ENCODE results near the gene USP49.
A peak's percentile ranks its signal among the peaks of the same experiment; 100 is the strongest.
"Not testable (repeated sequence)": the region's sequence is repeated elsewhere in the genome, so short reads cannot be mapped to it uniquely, and the experiment has no call there.

The USP49 gene

DNA sequence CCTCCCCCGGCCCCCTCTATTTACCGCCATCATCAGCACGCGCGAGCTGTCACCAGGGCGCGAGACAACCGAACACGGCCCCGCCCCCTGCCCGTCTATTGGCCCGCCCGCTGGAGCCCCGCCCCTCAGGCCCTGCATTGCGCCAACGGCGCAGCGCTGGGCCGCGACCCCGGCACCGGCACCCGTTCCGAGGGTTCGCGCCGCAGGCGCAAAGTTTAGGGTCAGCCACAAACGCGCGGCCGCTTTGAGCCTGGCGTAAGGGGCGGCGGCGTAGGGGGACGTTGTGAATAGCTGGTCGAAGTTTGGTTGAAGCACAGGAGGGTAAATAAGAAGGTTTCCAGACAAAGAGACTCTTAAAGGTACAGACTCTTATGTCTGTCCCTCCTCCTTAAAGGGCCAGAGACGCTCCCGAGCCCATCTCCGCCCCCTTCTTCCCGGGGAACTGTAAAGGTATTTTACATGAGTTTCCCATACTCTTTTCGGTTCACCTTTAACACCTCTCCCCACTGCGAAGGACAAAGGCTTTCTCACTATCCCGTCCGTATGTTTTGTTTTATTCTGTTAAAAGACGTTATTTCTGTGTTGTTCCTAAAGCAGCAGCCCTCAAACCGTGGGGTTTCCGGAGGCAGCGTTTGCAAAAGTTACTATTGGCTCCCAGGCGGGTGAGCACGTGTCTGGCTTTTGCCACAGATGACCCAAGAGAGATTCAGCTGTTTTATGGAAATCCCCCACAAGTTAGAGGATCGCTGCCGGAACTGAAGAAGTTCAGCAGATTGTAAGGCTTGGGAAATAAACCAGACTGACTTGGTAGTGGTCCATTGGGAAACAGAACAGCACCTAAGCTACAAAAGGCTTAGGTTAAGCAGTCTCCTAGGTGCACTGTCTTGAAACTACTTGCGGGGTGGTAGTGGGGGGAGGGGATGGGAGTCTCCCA, at the start of gene USP49:
TSS of gene USP49 (minus strand) at position 76 of the 934 bp plus-strand sequence. CDS start 88,392 bp downstream, outside the sequence.
- DNase-seq (ENCODE audit: low read depth in 2 of 2), result peak; percentile 92 to 96

DNA sequence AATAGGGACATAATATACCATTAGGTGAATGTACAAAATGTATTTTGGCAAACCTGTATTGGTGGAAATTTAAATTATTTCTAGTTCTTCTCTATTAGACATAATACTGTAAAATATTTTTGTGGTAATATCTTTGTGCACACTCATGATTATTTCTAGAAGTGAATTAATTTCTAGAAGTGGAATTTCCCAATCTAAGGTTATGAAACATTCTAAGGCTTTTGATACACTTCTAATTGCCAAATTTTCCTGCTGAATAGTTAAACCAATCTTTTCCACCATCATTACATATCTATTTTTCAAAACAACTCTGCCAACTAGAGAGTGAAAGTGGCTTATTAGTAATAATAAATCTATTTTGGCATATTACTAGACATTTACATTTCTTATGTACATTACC, 48.3 kb upstream of the USP49 start:
- no peak for DNase-seq (ENCODE audit: low read depth in 2 of 2)

DNA sequence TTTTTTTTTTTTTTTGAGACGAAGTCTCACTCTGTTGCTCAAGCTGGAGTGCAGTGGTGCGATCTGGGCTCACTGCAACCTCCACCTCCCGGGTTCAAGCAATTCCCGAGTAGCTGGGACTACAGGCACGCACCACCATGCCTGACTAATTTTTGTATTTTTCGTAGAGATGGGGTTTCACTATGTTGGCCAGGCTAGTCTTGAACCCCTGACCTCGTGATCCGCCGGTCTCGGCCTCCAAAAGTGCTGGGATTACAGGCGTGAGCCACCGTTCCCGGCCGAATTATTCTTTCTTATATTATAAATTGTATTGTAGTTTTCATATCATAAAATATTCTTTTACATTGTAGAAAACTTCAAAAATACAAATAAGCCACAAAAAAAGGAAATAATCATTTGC, 47.7 kb upstream of the USP49 start:
- not testable (repeated sequence) for DNase-seq (ENCODE audit: low read depth in 2 of 2)

DNA sequence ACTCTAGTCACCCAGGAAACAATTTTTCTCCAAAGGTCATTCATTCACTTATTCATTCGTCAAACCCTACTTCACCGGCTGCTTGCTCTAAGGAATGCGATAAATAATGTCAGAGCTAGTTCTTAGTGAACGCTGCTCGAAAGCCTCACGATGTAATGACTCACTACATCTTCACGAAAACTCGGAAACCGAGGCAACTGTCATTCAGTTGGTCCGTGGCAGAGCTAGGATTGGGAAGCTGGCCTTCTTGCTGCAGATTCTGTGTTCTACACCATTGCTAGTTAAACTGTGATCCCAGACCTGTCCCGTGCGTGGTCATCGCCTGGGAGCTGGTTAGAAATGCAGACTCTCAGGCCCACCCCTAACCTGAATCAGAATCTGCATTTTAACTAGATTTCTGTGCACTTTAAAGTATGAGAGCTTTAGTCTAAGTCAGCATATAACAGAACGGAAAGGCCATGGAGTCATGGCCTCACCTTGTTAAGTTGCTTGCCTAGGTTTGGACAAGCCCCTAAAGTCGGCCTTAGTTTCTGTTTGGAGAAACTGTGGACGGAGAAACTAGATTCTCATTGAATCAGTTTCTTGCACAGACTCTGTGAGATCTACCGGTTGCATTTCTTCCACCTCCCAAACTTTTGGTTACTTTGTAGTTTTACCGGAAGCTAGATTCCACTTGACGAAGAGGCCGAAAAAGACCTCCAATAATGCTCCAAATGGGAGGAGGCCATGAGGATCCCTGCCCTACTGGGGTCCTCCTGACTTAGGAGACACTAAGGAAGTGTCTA, 47.1 kb upstream of the USP49 start:
- DNase-seq (ENCODE audit: low read depth in 2 of 2), result no peak

DNA sequence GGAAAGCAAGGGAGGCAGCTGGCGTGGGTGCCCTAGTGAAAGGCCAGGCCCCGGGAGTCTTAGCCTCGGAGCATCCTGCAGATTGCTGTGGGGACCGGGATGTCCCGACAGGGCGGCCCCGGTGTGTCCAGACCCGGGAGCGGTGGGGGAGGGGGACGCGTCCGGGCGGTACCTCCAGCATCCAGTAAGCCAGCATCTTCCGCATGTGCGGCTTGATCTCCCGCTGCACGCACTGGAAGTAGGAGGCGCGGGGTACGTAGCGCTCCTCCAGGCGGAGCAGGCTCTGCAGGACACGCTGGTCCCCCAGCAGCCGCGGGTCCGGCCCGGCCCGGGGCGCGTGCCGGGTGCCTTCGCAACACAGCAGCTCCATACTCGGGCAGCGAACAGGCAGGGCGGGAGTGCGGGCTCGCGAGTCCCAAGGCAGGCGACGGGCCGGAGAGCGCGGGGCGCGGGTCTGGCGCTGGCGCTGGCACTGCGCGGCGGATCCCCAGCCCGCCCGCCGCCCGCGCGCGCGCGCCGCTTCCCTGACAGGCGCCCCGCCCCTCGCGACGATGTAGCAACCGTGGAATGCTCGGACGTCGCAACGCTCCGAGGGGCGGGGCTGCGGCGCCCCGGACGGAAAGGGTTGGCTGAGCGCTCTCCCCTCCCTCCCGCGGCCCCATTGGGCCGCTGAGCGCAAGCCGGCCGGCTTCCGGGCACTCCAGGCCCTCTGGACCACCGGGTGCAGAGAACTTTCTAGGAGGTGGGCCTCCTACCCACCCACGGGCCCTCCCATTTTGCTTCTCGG, 46.3 kb upstream of the USP49 start, which contains the start of gene CCND3:
TSS of gene CCND3 (minus strand) at position 529 of the 787 bp plus-strand sequence. CDS start at position 370, 159 bp downstream.
- peak; percentile 88 to 94 for DNase-seq (ENCODE audit: low read depth in 2 of 2)

DNA sequence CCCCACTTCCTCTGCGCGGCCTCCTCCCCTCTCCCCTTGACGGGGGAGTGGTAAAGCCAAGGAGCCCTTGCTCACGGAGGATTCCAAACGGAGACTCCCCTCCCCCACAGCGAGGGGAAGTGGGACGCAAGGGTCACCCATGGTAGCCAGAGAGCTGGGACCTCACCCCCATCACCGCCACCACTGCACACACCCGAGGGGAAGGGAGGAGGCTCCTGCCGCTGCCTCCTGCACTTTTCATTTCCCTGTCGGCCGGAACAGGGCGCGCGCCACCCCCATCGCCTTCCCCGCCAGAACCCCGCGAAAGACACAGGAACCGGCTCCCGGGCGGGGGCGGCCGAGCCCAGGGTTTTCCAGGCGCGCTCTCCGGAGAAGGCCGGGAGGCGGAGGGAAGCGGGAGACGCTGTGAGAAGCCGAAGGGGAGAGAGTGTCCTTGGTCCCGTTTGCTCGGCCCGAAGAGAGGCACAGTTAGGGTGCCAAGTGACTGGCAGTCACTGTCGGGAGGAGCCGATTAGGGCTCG, 45.6 kb upstream of the USP49 start:
- DNase-seq (ENCODE audit: low read depth in 2 of 2), result peak in 1 of 2 donors; percentile 49

DNA sequence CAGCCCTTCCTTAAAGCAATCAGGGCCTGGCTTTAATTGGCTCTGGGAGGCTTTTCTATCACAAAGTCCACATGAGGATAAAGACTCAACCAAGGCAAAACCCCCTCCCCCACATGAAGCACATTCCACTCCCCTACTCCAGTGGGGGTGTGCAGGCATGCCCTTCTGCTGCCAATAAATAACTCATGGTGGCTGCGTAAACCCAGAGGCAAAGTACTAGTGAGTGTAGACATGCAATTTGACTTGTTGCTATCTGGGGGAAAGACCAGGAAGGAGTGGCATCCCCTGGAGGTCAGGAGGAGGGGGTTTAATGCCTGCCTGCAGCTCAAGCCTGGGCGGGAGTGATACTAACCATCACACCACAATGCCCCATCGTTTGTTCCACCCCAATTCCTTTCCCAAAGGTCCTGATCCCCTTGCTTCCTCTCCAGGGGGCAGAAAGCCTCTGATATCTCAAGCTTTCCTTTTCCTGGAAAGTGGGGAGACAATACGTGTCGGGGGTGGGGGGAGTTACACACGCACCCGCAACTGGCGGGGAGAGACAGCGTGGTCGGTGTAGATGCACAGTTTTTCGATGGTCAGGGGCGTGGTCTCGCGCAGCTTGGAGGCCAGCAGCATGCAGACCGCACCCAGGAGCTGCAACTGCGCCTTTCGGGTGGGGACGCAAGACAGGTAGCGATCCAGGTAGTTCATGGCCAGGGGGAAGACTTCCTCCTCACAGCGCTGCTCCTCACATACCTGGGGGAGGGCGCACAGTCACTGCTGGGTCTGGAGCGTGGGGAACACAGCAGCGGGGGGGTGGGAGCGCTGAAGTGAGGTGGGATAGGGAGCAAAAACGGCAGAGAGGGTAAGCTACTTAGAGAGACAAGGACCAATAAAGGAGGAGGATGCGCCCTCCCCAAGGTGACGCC, 44.9 kb upstream of the USP49 start:
- peak in 1 of 2 donors; percentile 33 for DNase-seq (ENCODE audit: low read depth in 2 of 2)

DNA sequence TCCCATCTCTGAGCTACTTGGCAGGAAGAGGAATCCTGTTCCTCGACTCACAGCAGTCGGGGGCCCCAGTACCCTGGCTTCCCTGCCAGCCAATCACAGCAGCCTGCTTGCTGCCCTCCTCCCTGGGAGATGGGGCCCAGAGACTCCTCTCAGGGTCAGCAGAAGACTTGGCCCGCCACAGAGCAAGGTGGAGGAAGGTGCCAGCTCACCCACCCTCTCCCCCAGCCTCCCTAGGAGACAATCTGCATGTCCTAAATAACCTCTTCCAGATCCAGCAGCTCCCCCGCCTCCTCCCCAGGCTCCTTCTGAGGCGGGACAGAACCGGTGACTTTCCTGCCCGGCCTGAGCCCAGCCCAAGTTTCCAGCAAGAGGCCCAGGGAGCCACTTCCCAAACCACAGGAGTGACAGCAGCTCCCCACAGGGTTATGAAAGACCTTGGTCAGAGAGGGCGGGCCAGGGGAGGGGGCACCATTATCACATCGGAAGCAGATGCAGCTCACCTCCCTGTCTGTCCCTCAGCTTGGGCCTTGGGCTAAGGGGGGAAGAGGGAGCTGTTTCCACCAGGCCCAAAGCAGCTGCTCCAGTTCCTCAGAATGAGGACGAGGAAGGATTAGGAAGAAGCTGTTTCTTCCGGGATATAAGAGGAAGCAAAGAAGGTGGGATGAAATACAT, 44.1 kb upstream of the USP49 start:
- peak in 1 of 2 donors; percentile 36 for DNase-seq (ENCODE audit: low read depth in 2 of 2)

DNA sequence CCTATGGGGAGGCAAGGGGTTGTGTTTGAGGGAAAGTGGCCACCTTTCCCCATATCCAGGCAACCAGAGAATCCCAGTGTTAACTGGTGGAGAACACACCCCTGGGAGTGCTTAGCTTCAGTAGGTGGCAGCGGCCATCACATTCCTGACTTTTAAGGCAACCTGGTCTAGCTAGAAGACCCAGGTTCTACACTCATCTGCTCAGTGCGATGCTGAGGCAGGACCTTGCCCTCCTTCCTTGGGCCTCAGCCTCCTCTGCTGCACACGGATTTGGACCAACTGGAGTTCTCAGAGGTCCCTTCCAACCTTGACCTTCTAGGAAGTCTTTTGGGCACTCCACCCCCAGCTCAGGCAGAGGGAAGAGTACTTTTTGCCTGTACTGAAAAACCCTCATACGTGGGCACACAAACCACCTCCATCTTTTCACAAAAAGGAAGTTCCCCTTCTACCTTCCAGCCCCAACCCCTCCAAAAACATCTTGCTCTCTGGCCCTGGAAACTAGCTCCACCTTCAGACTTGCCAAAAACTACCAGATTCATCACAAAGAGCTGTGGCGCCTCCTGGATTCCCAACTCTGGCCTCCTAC, 43.5 kb upstream of the USP49 start:
- DNase-seq (ENCODE audit: low read depth in 2 of 2), result no peak

DNA sequence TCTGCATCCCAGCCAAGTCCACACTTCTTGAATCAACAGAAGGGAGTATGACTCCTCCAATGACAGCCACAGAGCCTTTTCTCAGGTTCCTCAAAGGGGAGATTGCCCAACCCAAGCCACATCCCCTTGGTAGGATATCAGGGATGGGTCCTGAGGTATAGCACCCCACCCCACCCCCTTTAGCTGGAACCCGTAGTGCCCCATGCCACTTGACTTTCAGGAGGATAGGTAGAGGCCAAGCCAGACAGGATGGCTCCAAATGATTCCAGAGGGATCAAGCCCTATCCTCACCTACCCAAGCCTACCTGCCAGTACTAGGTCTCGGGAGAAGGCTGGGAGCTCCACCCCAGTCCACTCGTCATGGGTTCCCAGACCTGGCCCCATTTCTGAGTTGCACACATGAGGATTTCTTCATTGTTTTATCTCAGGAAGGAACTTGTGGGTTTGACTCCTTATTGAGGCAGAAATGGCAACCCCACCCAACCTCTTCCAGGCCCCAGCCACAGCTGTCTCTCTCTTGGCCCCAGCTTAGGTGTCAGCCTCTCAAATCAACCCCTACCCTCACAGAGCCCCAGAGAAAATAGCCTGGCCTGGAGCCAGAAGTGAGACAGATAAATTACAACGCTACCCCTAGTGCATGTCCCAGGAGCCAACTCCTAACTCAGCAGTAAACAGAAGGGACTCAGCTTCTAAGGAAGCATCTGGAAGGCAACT, 42.8 kb upstream of the USP49 start:
- DNase-seq (ENCODE audit: low read depth in 2 of 2), result no peak

DNA sequence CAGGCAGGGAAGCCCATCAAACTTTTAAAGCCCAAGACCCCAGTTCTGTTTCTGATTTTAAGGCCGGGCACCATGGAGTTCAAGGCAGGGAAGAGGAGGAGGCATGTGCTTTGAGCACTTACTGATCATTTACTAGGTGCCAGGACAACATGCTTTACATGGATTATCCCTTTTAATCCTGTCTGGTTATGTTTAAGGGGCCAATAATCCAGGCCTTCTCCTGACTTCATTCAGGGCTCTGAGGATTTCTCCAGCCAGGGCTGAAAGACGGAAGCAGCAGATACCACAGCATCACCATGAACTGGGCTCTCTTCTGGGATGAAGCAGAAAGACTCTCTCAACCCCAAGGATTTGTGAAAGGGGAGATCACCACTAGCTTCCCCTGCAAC, 42.3 kb upstream of the USP49 start:
- DNase-seq (ENCODE audit: low read depth in 2 of 2), result no peak

DNA sequence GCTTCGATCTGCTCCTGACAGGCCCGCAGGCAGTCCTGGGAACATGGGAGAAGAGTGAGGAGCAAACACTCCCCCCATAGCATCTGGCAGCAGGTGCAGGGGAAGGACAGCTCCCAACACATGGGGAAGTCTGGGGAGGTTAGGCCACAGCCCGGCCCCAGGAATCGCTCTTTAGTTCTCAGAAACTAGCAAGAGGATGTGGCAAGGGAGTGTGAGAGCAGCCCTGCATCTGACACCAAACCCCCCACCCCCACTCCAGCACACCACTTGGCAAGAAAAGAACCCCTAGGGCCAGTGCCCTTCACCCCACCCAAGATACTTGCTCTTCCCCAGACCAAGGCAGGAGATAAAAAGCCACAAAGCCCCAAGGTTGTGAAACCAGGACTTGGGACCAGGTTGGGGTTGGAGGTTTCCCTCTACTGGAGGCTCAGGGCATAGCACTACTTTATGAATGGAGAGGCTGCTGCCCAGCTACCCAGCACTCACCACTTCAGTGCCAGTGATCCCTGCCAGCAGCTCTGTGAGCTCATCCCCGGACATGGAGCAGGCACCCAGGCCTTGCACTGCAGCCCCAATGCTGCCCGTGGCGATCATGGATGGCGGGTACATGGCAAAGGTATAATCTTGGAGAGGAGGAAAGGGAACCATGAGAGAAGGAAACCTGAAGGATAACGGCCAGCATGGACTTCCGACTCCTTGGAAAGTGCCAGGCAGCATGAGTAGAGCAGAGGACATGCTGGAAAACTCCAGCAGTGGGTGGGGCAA, 41.1 kb upstream of the USP49 start:
- peak; percentile 44 to 69 for DNase-seq (ENCODE audit: low read depth in 2 of 2)

DNA sequence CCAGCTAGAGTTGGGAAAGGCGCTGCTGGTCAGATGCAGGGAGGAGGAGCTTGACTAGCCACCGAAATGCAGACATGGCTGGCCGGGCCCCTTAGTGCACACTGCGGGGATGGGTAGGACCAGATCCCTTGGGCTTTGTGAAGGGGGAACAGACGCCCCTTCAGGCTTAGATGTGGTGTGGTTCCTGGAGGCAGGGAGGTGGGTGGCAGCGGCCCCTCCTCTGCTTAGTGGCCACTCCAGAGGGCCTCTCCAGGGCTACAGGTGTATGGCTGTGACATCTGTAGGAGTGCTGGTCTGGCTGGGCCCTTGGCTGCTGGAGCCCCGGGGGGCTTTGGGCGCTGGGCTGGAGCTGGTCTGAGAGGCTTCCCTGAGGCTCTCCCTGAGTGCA, 40.5 kb upstream of the USP49 start:
- DNase-seq (ENCODE audit: low read depth in 2 of 2), result no peak

DNA sequence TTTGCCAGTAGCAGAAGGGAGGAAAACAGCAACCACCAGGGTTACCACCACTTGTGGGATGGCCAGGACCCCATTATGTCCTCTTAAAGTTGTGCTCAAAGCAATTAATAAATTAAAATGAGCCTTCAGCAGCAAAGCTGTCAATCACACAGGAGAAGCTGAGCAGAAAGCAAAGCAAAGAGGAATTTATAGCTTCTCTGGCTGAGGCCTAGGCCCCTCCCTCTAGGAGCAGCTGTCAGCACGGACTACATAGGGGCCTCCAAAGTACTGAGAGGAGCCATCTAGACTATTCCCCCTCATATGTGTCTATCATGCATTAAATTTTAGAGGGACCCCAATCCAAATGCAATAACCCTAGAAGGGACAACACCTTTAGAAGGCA, 40.0 kb upstream of the USP49 start:
- DNase-seq (ENCODE audit: low read depth in 2 of 2), result no peak

DNA sequence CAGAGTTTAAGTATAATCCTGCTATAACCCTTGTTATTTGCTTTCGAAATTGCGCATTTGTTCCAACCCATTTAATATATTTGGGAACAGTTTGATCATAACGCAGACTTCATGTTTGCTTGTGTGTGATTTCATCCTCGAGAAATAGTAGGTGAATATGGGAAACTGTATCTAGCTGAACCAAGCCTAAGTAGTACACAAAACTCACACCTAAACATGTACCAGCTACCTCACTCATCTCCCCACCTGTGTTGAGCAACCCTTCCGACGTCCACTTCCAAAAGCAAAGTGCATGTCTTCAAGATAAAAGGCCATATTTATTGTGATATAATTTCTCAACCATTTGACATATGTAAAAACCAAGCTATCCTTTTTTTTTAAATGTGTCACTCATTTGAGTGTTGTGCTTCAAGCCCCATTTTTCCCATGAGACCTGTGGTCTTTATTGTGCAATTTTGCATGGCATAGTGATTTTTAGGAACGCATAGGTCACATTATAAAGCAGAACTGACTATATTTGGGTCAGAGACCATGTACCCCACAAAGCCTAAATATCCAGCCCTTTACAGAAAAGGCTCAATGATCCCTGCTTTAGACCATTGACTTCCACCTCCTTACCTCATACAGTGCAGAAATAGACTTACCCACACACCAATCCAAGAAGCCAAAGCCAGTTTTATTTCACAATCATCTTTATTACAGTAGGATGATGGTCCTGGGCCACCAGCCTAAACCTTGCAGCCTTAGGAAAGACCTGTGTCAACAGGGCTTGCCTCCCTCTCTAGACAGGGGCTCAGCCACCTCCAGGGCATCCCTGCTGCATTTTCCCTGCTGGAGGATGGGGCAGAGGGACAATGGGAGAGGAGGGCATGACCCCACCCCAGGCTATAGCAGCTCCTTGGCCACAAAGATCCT, 39.4 kb upstream of the USP49 start:
- no peak for DNase-seq (ENCODE audit: low read depth in 2 of 2)

DNA sequence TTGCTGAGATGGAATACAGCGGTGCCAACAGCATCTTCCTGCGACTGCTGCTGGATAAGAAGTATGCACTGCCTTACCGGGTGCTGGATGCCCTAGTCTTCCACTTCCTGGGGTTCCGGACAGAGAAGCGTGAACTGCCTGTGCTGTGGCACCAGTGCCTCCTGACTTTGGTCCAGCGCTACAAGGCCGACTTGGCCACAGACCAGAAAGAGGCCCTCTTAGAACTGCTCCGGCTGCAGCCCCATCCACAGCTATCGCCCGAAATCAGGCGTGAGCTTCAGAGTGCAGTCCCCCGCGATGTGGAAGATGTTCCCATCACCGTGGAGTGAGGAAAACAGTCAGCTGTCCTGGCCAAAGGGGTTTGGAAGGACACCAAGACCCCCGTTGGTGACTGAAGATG, 37.2 kb upstream of the USP49 start:
- no peak for DNase-seq (ENCODE audit: low read depth in 2 of 2)

DNA sequence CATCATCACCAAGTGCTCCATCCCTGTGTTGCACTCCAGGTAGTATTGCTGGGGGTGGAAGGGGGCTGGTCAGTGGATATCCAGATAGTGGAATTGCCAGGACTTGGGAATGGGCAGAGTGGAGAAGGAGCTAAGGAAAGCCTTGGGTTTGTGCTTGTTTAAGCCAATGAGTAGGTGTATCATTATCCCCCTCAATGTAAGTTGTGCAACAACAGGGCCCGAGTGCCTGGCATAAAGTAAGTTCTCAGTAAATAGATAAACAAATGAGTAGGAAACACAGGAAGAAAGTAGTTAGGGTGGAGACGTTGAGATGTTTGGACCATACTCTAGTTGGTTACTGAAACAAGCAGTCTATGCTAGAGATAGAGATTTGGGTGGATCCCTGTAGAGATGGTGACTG, 36.6 kb upstream of the USP49 start:
- DNase-seq (ENCODE audit: low read depth in 2 of 2), result no peak

Measured in stimulated activated CD4-positive, alpha-beta T cell treated with anti-CD3 and anti-CD28 coated beads, Interleukin-4, amount 100 ng/mL, for 48 hours (primary cell).